ENCODE data around the gene GJA10. TPM values are rescaled to one million over a fixed set of nuclear protein-coding genes. Genes with fewer than 3 reads are reported as not detected.

Gene GJA10
- polyA plus RNA-seq, 4 donors: not detected

GRCh38 chr6:89944826-89945407, 50.6 kb downstream of the GJA10 start:
- Histone ChIP-seq H3K27me3 (ENCODE audit: control insufficient read depth in 3 of 3, insufficient read depth in 3 of 3, low read length in 3 of 3) (no peaks in the 10 kb centered on the region), H3K27ac (ENCODE audit: low read depth in 1 of 3, low read length in 2 of 3) (no peak overlapping the region), H3K36me3 (ENCODE audit: control insufficient read depth in 3 of 3, insufficient read depth in 2 of 3, low read depth in 1 of 3, low read length in 3 of 3) (no peaks in the 10 kb centered on the region), H3K4me1 (ENCODE audit: control insufficient read depth in 3 of 3, insufficient read depth in 2 of 3, low read depth in 1 of 3, low read length in 2 of 3) (peaks cover 0 to 5% (median 0%) of the 10 kb centered on the region in 3 donors), H3K9me3 (ENCODE audit: control insufficient read depth in 2 of 2, insufficient read depth in 1 of 2, low read depth in 1 of 2, low read length in 1 of 2) (no peaks in the 10 kb centered on the region), H3K4me3 (ENCODE audit: low read depth in 1 of 3, low read length in 3 of 3) (no peak overlapping the region)
- DNase-seq: peak in 1 of 2 donors; percentile 9
- 76 to 85% (median 81%) methylated on average over 1 of the region's 1 CpG for WGBS, 3 donors
- no peak for FAIRE-seq

Other genes starting within 250 kb of the GJA10 start
- 10 to 100 TPM in 3 of 4 donors, 1 to 10 TPM in 1; 8.6 to 24.0 (median 15.3) TPM for gene MDN1, start 74.7 kb upstream of the GJA10 start, polyA plus RNA-seq
- 10 to 100 TPM in 1 of 4 donors, 1 to 10 TPM in 3; 1.4 to 13.6 (median 4.0) TPM for gene CASP8AP2, start 64.6 kb upstream of the GJA10 start, polyA plus RNA-seq

All from small intestine (tissue), 7 donors.